ENCODE measurements around the gene CCDC159.
"Not testable (repeated sequence)": the region's sequence is repeated elsewhere in the genome, so short reads cannot be mapped to it uniquely, and the experiment has no call there.

The CCDC159 gene

GRCh38 chr19:11346104-11346940 is at the start of gene CCDC159, which contains the start of gene TMEM205:
TSS of gene CCDC159 (plus strand) at chr19:11346519. CDS start at chr19:11346607, 88 bp downstream.
TSS of gene TMEM205 (minus strand) at chr19:11346268. CDS start at chr19:11345619, 649 bp downstream.
- peak; percentile 98 to 99 for DNase-seq

GRCh38 chr19:11299946-11300810 is 46.1 kb upstream of the CCDC159 start:
- DNase-seq, result no peak

GRCh38 chr19:11300811-11301120 is 45.6 kb upstream of the CCDC159 start:
- DNase-seq, result no peak

GRCh38 chr19:11304936-11305335 is 41.4 kb upstream of the CCDC159 start:
- DNase-seq, result no peak

- no peak for DNase-seq
Observed at GRCh38 chr19:11306337-11306736, 40.0 kb upstream of the CCDC159 start.

- DNase-seq, result not testable (repeated sequence)
Observed at GRCh38 chr19:11320278-11320995, 25.9 kb upstream of the CCDC159 start.

GRCh38 chr19:11321191-11322126 is 24.9 kb upstream of the CCDC159 start:
- no peak for DNase-seq

- no peak for DNase-seq
Observed at GRCh38 chr19:11322269-11323024, 23.9 kb upstream of the CCDC159 start.

GRCh38 chr19:11323601-11324078 is 22.7 kb upstream of the CCDC159 start:
- DNase-seq, result no peak

GRCh38 chr19:11324079-11324661 is 22.1 kb upstream of the CCDC159 start:
- DNase-seq, result peak; percentile 53 to 81

- no peak for DNase-seq
Observed at GRCh38 chr19:11324748-11325389, 21.4 kb upstream of the CCDC159 start.

GRCh38 chr19:11325544-11325943 is 20.8 kb upstream of the CCDC159 start:
- no peak for DNase-seq

GRCh38 chr19:11330127-11330526 is 16.2 kb upstream of the CCDC159 start:
- DNase-seq, result no peak

- no peak for DNase-seq
Observed at GRCh38 chr19:11331502-11331901, 14.8 kb upstream of the CCDC159 start.

- DNase-seq, result no peak
Observed at GRCh38 chr19:11332822-11333221, 13.5 kb upstream of the CCDC159 start.

GRCh38 chr19:11333838-11334237 is 12.5 kb upstream of the CCDC159 start:
- DNase-seq, result peak in 1 of 2 experiments; percentile 35

- DNase-seq, result no peak
Observed at GRCh38 chr19:11335449-11336146, 10.7 kb upstream of the CCDC159 start.

GRCh38 chr19:11337080-11337479 is 9.2 kb upstream of the CCDC159 start:
- DNase-seq, result no peak

GRCh38 chr19:11338121-11338520 is 8.2 kb upstream of the CCDC159 start:
- no peak for DNase-seq

All from SW 1271 (cell line).